ENCODE measurements around the gene SLC9A5. TPM values are rescaled to one million over a fixed set of nuclear protein-coding genes. Genes with fewer than 3 reads are reported as not detected.
A peak's percentile ranks its signal among the peaks of the same experiment; 100 is the strongest.

Gene SLC9A5
- polyA plus RNA-seq, 3 donors = 1.0 TPM; not detected in 2

GRCh38 chr16:67234180-67234597 is 14.6 kb upstream of the SLC9A5 start:
- Histone ChIP-seq H4K20me1 (ENCODE audit: insufficient read depth, low read length) (peaks cover 59% of the 10 kb centered on the region), H3K27ac (ENCODE audit: low read depth in 1 of 2, low read length in 2 of 2) (no peak overlapping the region), H3K9ac (ENCODE audit: insufficient read depth, low read length, poor library complexity, severe bottlenecking) (no peak overlapping the region), H3K79me2 (ENCODE audit: insufficient read depth, low read length) (peaks cover 1% of the 10 kb centered on the region), H3K27me3 (ENCODE audit: control insufficient read depth in 2 of 2, insufficient read depth in 2 of 2, low read length in 2 of 2) (no peaks in the 10 kb centered on the region), H3K4me3 (replicated peaks in 1 of 3; ENCODE audit: low read depth in 2 of 3, low read length in 3 of 3) (no peak overlapping the region), H3K4me1 (ENCODE audit: control insufficient read depth in 1 of 2, insufficient read depth in 2 of 2, low read length in 2 of 2) (no peaks in the 10 kb centered on the region), H3K9me3 (replicated peaks in 1 of 2; ENCODE audit: control insufficient read depth in 1 of 2, insufficient read depth in 1 of 2, low read length in 2 of 2) (no peaks in the 10 kb centered on the region), H2AFZ (ENCODE audit: insufficient read depth, low read depth, low read length, poor library complexity, severe bottlenecking) (no peak overlapping the region), H3K36me3 (replicated peaks in 1 of 2; ENCODE audit: control insufficient read depth in 1 of 2, insufficient read depth in 2 of 2, low read length in 2 of 2) (peaks cover 83 to 97% of the 10 kb centered on the region in 2 donors), H3K4me2 (replicated peaks; ENCODE audit: extremely low read depth, low read length, poor library complexity, severe bottlenecking) (no peak overlapping the region)
- Mint-ChIP-seq H3K36me3 (peaks cover 81 to 99% of the 10 kb centered on the region in 2 donors), H3K4me1 (peaks cover 4% of the 10 kb centered on the region), H3K27me3 (ENCODE audit: low read depth in 3 of 3) (peaks cover 0 to 4% (median 2%) of the 10 kb centered on the region in 3 donors), H3K4me3 (no peak overlapping the region), H3K27ac (peak overlapping the region in 1 of 7 donors; percentile 2), H3K9me3 (peaks cover 0 to 3% (median 0%) of the 10 kb centered on the region in 7 donors)
- DNase-seq = no peak
- WGBS (ENCODE audit: insufficient coverage) = 98% methylated on average over 9 of the region's 10 CpGs
- no peak for TF ChIP-seq CTCF (IDR thresholded peaks at IDR 0.05)
- intact Hi-C loops (cut with micrococcal nuclease) = no loop called here

- Mint-ChIP-seq H3K4me1 (peaks cover 12% of the 10 kb centered on the region), H3K9me3 (peaks cover 0 to 3% (median 0%) of the 10 kb centered on the region in 7 donors), H3K4me3 (no peak overlapping the region), H3K27me3 (ENCODE audit: low read depth in 3 of 3) (peaks cover 0 to 4% (median 2%) of the 10 kb centered on the region in 3 donors), H3K27ac (peak overlapping the region in 6 of 7 donors; percentile 2 to 77 (median 52)), H3K36me3 (peaks cover 70 to 93% of the 10 kb centered on the region in 2 donors)
- no peaks in the 10 kb centered on the region for H3K4me1 ChIP-seq (ENCODE audit: control insufficient read depth in 1 of 2, insufficient read depth in 2 of 2, low read length in 2 of 2)
- peak overlapping the region in 1 of 2 donors; percentile 31 for H3K27ac ChIP-seq (ENCODE audit: low read depth in 1 of 2, low read length in 2 of 2)
- no peaks in the 10 kb centered on the region for H3K27me3 ChIP-seq (ENCODE audit: control insufficient read depth in 2 of 2, insufficient read depth in 2 of 2, low read length in 2 of 2)
- no peak overlapping the region for H3K4me2 ChIP-seq (replicated peaks; ENCODE audit: extremely low read depth, low read length, poor library complexity, severe bottlenecking)
- intact Hi-C loops (cut with micrococcal nuclease) = no loop called here
- peaks cover 7% of the 10 kb centered on the region for H3K79me2 ChIP-seq (ENCODE audit: insufficient read depth, low read length)
- no peaks in the 10 kb centered on the region for H3K9me3 ChIP-seq (replicated peaks in 1 of 2; ENCODE audit: control insufficient read depth in 1 of 2, insufficient read depth in 1 of 2, low read length in 2 of 2)
- no peak overlapping the region for H2AFZ ChIP-seq (ENCODE audit: insufficient read depth, low read depth, low read length, poor library complexity, severe bottlenecking)
- H3K4me3 ChIP-seq (replicated peaks in 1 of 3; ENCODE audit: low read depth in 2 of 3, low read length in 3 of 3) = no peak overlapping the region
- 87% methylated on average over 14 of the region's 17 CpGs for WGBS (ENCODE audit: insufficient coverage)
- peaks cover 58% of the 10 kb centered on the region for H4K20me1 ChIP-seq (ENCODE audit: insufficient read depth, low read length)
- H3K9ac ChIP-seq (ENCODE audit: insufficient read depth, low read length, poor library complexity, severe bottlenecking) = no peak overlapping the region
- peaks cover 71 to 87% of the 10 kb centered on the region in 2 donors for H3K36me3 ChIP-seq (replicated peaks in 1 of 2; ENCODE audit: control insufficient read depth in 1 of 2, insufficient read depth in 2 of 2, low read length in 2 of 2)
- DNase-seq = no peak
- TF ChIP-seq CTCF (IDR thresholded peaks at IDR 0.05) = no peak
Observed at GRCh38 chr16:67235816-67236562, 12.8 kb upstream of the SLC9A5 start.
